Large intestine (tissue), 3 donors: Measurements from ENCODE around the gene AXL. TPM values are rescaled to one million over a fixed set of nuclear protein-coding genes. Genes with fewer than 3 reads are reported as not detected.

Experiments
- DNase-seq, 2 donors: peaks; one replicate each; pipeline versions ENCODE4 v3.0.0 to v3.0.0-alpha.2; 2013
- H3K27ac ChIP-seq: one replicate; pipeline ENCODE4 v1.5.1; 2013; ENCODE audit warnings: low read length
- H3K27me3 ChIP-seq: 2 replicates; pipeline ENCODE4 v1.6.1; 2013; ENCODE audit warnings: low read length; ENCODE audit not compliant: control insufficient read depth, insufficient read depth
- H3K36me3 ChIP-seq: 2 replicates; pipeline ENCODE4 v1.6.1; 2013; ENCODE audit warnings: low read length; ENCODE audit not compliant: control insufficient read depth, insufficient read depth
- H3K4me1 ChIP-seq: one replicate; pipeline ENCODE4 v1.6.1; 2013; ENCODE audit warnings: low read length; ENCODE audit not compliant: control insufficient read depth, insufficient read depth
- H3K4me3 ChIP-seq: one replicate; pipeline ENCODE4 v1.5.1; 2013; ENCODE audit warnings: low read length
- H3K9me3 ChIP-seq: one replicate; pipeline ENCODE4 v1.6.1; 2013; ENCODE audit warnings: mild to moderate bottlenecking, low read depth, low read length, moderate library complexity; ENCODE audit not compliant: control insufficient read depth
- WGBS: methylation state at CpG from one replicate; pipeline ENCODE4 v1.1.5; 2013; ENCODE audit warnings: low lambda C conversion rate; ENCODE audit not compliant: insufficient coverage; 5-methylcytosine and 5-hydroxymethylcytosine counted together
- polyA plus RNA-seq: library from polyadenylated mRNA; unstranded; fragments of 120-200 nt; gene quantifications from one replicate; pipeline ENCODE4 v1.2.1, GENCODE V29; 2013

AXL gene
- polyA plus RNA-seq, 1 donor: 16.0 TPM

- Histone ChIP-seq H3K27me3 (no peaks in the 10 kb centered on the region), H3K36me3 (peaks cover 11% of the 10 kb centered on the region), H3K9me3 (no peaks in the 10 kb centered on the region), H3K4me1 (no peaks in the 10 kb centered on the region), H3K27ac (no peak overlapping the region), H3K4me3 (no peak overlapping the region)
- DNase-seq: no peak
- WGBS: 86% methylated on average over 1 of the region's 8 CpGs
Measured at GRCh38 chr19:41234512-41235168, 15.6 kb downstream of the AXL start.

GRCh38 chr19:41235480-41235879 lies 16.5 kb downstream of the AXL start:
- H3K9me3 ChIP-seq: no peaks in the 10 kb centered on the region
- H3K27me3 ChIP-seq: no peaks in the 10 kb centered on the region
- 83% methylated on average over 1 of the region's 4 CpGs for WGBS
- no peak overlapping the region for H3K4me3 ChIP-seq
- DNase-seq: no peak
- peaks cover 12% of the 10 kb centered on the region for H3K36me3 ChIP-seq
- no peaks in the 10 kb centered on the region for H3K4me1 ChIP-seq
- no peak overlapping the region for H3K27ac ChIP-seq

GRCh38 chr19:41238244-41238643 lies 19.2 kb downstream of the AXL start:
- DNase-seq: no peak
- Histone ChIP-seq H3K27ac (no peak overlapping the region), H3K36me3 (peaks cover 17% of the 10 kb centered on the region), H3K4me3 (no peak overlapping the region), H3K9me3 (no peaks in the 10 kb centered on the region), H3K27me3 (no peaks in the 10 kb centered on the region), H3K4me1 (no peaks in the 10 kb centered on the region)
- no CpG with 5 or more reads among the region's 10 CpGs for WGBS

- peaks cover 20% of the 10 kb centered on the region for H3K36me3 ChIP-seq
- H3K27me3 ChIP-seq: no peaks in the 10 kb centered on the region
- no peak overlapping the region for H3K4me3 ChIP-seq
- H3K4me1 ChIP-seq: no peaks in the 10 kb centered on the region
- H3K27ac ChIP-seq: no peak overlapping the region
- H3K9me3 ChIP-seq: no peaks in the 10 kb centered on the region
- no peak for DNase-seq
- WGBS: 87% methylated on average over 5 of the region's 9 CpGs
Measured at GRCh38 chr19:41239363-41239762, 20.3 kb downstream of the AXL start.

- H3K27ac ChIP-seq: no peak overlapping the region
- DNase-seq: no peak
- no peak overlapping the region for H3K4me3 ChIP-seq
- WGBS: 80% methylated on average over 1 of the region's 2 CpGs
- no peaks in the 10 kb centered on the region for H3K9me3 ChIP-seq
- H3K36me3 ChIP-seq: peaks cover 20% of the 10 kb centered on the region
- H3K4me1 ChIP-seq: no peaks in the 10 kb centered on the region
- H3K27me3 ChIP-seq: no peaks in the 10 kb centered on the region
Measured at GRCh38 chr19:41239961-41240574, 21.0 kb downstream of the AXL start.

GRCh38 chr19:41241859-41242258 lies 22.8 kb downstream of the AXL start:
- Histone ChIP-seq H3K9me3 (no peaks in the 10 kb centered on the region), H3K27ac (no peak overlapping the region), H3K4me3 (no peak overlapping the region), H3K27me3 (no peaks in the 10 kb centered on the region), H3K36me3 (peaks cover 22% of the 10 kb centered on the region), H3K4me1 (no peaks in the 10 kb centered on the region)
- WGBS: 100% methylated on average over 1 of the region's 5 CpGs
- DNase-seq: no peak

- WGBS: 100% methylated on average over 1 of the region's 4 CpGs
- Histone ChIP-seq H3K4me3 (no peak overlapping the region), H3K27ac (no peak overlapping the region), H3K9me3 (no peaks in the 10 kb centered on the region), H3K4me1 (no peaks in the 10 kb centered on the region), H3K36me3 (peaks cover 25% of the 10 kb centered on the region), H3K27me3 (no peaks in the 10 kb centered on the region)
- DNase-seq: no peak
Measured at GRCh38 chr19:41244117-41244516, 25.1 kb downstream of the AXL start.

GRCh38 chr19:41245843-41246242 lies 26.8 kb downstream of the AXL start:
- H3K27me3 ChIP-seq: no peaks in the 10 kb centered on the region
- WGBS: no CpG with 5 or more reads among the region's 3 CpGs
- H3K9me3 ChIP-seq: no peaks in the 10 kb centered on the region
- no peaks in the 10 kb centered on the region for H3K4me1 ChIP-seq
- no peak overlapping the region for H3K27ac ChIP-seq
- no peak for DNase-seq
- no peak overlapping the region for H3K4me3 ChIP-seq
- peaks cover 27% of the 10 kb centered on the region for H3K36me3 ChIP-seq

- Histone ChIP-seq H3K9me3 (no peaks in the 10 kb centered on the region), H3K36me3 (peaks cover 32% of the 10 kb centered on the region), H3K4me3 (no peak overlapping the region), H3K27me3 (no peaks in the 10 kb centered on the region), H3K4me1 (no peaks in the 10 kb centered on the region), H3K27ac (no peak overlapping the region)
- 86% methylated on average over 1 of the region's 4 CpGs for WGBS
- DNase-seq: no peak
Measured at GRCh38 chr19:41248895-41249294, 29.9 kb downstream of the AXL start.

- peaks cover 34% of the 10 kb centered on the region for H3K36me3 ChIP-seq
Measured at GRCh38 chr19:41249707-41250423, 30.8 kb downstream of the AXL start.

More at GRCh38 chr19:41249707-41250423, 30.8 kb downstream of the AXL start:
- H3K27me3 ChIP-seq: no peaks in the 10 kb centered on the region
- no peak for DNase-seq
- H3K9me3 ChIP-seq: no peaks in the 10 kb centered on the region
- H3K27ac ChIP-seq: no peak overlapping the region
- H3K4me1 ChIP-seq: no peaks in the 10 kb centered on the region
- H3K4me3 ChIP-seq: no peak overlapping the region
- WGBS: no CpG with 5 or more reads among the region's 9 CpGs
